ENCODE measurements around the gene FRK. TPM values are rescaled to one million over a fixed set of nuclear protein-coding genes. Genes with fewer than 3 reads are reported as not detected.
"Not testable (repeated sequence)": the region's sequence is repeated elsewhere in the genome, so short reads cannot be mapped to it uniquely, and the experiment has no call there.

Gene FRK
- total RNA-seq, 1 donor from 2014 or later, result 0.05 TPM

GRCh38 chr6:115972679-115973078 is 88.0 kb downstream of the FRK start:
- no peak for DNase-seq (ENCODE audit: extremely low spot score, unreplicated experiment)
- no peak overlapping the region for H3K27ac Mint-ChIP-seq (ENCODE audit: unreplicated experiment)
- no peak for TF ChIP-seq CTCF (IDR thresholded peaks at IDR 0.05)
- peaks cover 5% of the 10 kb centered on the region for H3K27me3 Mint-ChIP-seq (ENCODE audit: unreplicated experiment)
- no peaks in the 10 kb centered on the region for H3K9me3 Mint-ChIP-seq (ENCODE audit: unreplicated experiment)
- H3K4me3 Mint-ChIP-seq (ENCODE audit: unreplicated experiment), result no peak overlapping the region
- H3K36me3 Mint-ChIP-seq (ENCODE audit: unreplicated experiment), result no peaks in the 10 kb centered on the region
- H3K4me1 Mint-ChIP-seq (ENCODE audit: unreplicated experiment), result peaks cover 4% of the 10 kb centered on the region

GRCh38 chr6:115971785-115972184 is 88.9 kb downstream of the FRK start:
- H3K27ac Mint-ChIP-seq (ENCODE audit: unreplicated experiment), result no peak overlapping the region
- peaks cover 4% of the 10 kb centered on the region for H3K4me1 Mint-ChIP-seq (ENCODE audit: unreplicated experiment)
- no peak for DNase-seq (ENCODE audit: extremely low spot score, unreplicated experiment)
- H3K4me3 Mint-ChIP-seq (ENCODE audit: unreplicated experiment), result no peak overlapping the region
- H3K36me3 Mint-ChIP-seq (ENCODE audit: unreplicated experiment), result no peaks in the 10 kb centered on the region
- H3K27me3 Mint-ChIP-seq (ENCODE audit: unreplicated experiment), result peaks cover 5% of the 10 kb centered on the region
- H3K9me3 Mint-ChIP-seq (ENCODE audit: unreplicated experiment), result no peaks in the 10 kb centered on the region
- TF ChIP-seq CTCF (IDR thresholded peaks at IDR 0.05), result no peak

GRCh38 chr6:115969930-115970273 is 90.8 kb downstream of the FRK start:
- Mint-ChIP-seq H3K4me3 (ENCODE audit: unreplicated experiment) (no peak overlapping the region), H3K4me1 (ENCODE audit: unreplicated experiment) (peaks cover 4% of the 10 kb centered on the region), H3K36me3 (ENCODE audit: unreplicated experiment) (no peaks in the 10 kb centered on the region), H3K27ac (ENCODE audit: unreplicated experiment) (no peak overlapping the region), H3K9me3 (ENCODE audit: unreplicated experiment) (no peaks in the 10 kb centered on the region), H3K27me3 (ENCODE audit: unreplicated experiment) (peaks cover 2% of the 10 kb centered on the region)
- DNase-seq (ENCODE audit: extremely low spot score, unreplicated experiment), result no peak
- no peak for TF ChIP-seq CTCF (IDR thresholded peaks at IDR 0.05)

- H3K4me1 Mint-ChIP-seq (ENCODE audit: unreplicated experiment), result peaks cover 4% of the 10 kb centered on the region
- peaks cover 2% of the 10 kb centered on the region for H3K27me3 Mint-ChIP-seq (ENCODE audit: unreplicated experiment)
- no peak for TF ChIP-seq CTCF (IDR thresholded peaks at IDR 0.05)
- no peaks in the 10 kb centered on the region for H3K9me3 Mint-ChIP-seq (ENCODE audit: unreplicated experiment)
- DNase-seq (ENCODE audit: extremely low spot score, unreplicated experiment), result no peak
- no peak overlapping the region for H3K27ac Mint-ChIP-seq (ENCODE audit: unreplicated experiment)
- H3K4me3 Mint-ChIP-seq (ENCODE audit: unreplicated experiment), result no peak overlapping the region
- no peaks in the 10 kb centered on the region for H3K36me3 Mint-ChIP-seq (ENCODE audit: unreplicated experiment)
Observed at GRCh38 chr6:115969207-115969929, 91.3 kb downstream of the FRK start.

- H3K36me3 Mint-ChIP-seq (ENCODE audit: unreplicated experiment); H3K27ac Mint-ChIP-seq (ENCODE audit: unreplicated experiment); DNase-seq (ENCODE audit: extremely low spot score, unreplicated experiment); H3K9me3 Mint-ChIP-seq (ENCODE audit: unreplicated experiment); H3K27me3 Mint-ChIP-seq (ENCODE audit: unreplicated experiment); H3K4me3 Mint-ChIP-seq (ENCODE audit: unreplicated experiment); H3K4me1 Mint-ChIP-seq (ENCODE audit: unreplicated experiment): not testable (repeated sequence)
Observed at GRCh38 chr6:115960286-115960685, 100.4 kb downstream of the FRK start.

Measured in osteocyte (in vitro differentiated cells).